Smooth muscle cell (in vitro differentiated cells): ENCODE results near the gene DHRS7B. TPM values are rescaled to one million over a fixed set of nuclear protein-coding genes. Genes with fewer than 3 reads are reported as not detected.

Experiments used
- DNase-seq: peaks from one replicate; lab custom pipeline; 2025; ENCODE audit not compliant: unreplicated experiment; lab: John Stamatoyannopoulos, UW
- H2AFZ ChIP-seq: fragments of 200-600 bp; sonication (generic); 2 replicates; pipeline ENCODE4 v1.6.0; 2016; ENCODE audit warnings: antibody characterized with exemption, low read depth, mild to moderate bottlenecking
- H3F3A ChIP-seq: fragments of 200-600 bp; sonication (generic); 2 replicates; pipeline ENCODE4 v1.6.0; 2017; ENCODE audit warnings: antibody characterized with exemption, low read depth
- H3K27ac ChIP-seq: fragments of 200-600 bp; sonication (generic); 2 replicates; pipeline ENCODE4 v1.5.1; 2016; ENCODE audit warnings: low read depth, mild to moderate bottlenecking
- H3K27me3 ChIP-seq: fragments of 200-600 bp; sonication (generic); 2 replicates; pipeline ENCODE4 v1.6.1; 2016; ENCODE audit warnings: low read depth, mild to moderate bottlenecking
- H3K36me3 ChIP-seq: fragments of 200-600 bp; sonication (generic); 2 replicates; pipeline ENCODE4 v1.5.1; 2016; ENCODE audit warnings: low read depth
- H3K4me1 ChIP-seq: fragments of 200-600 bp; sonication (generic); 2 replicates; pipeline ENCODE4 v1.5.1; 2016; ENCODE audit warnings: low read depth
- H3K4me2 ChIP-seq: fragments of 200-600 bp; sonication (generic); 2 replicates; pipeline ENCODE4 v1.6.0; 2016; ENCODE audit warnings: mild to moderate bottlenecking
- H3K4me3 ChIP-seq: fragments of 200-600 bp; sonication (generic); 2 replicates; pipeline ENCODE4 v1.5.1; 2016; ENCODE audit warnings: mild to moderate bottlenecking
- H3K79me2 ChIP-seq: fragments of 200-600 bp; sonication (generic); 2 replicates; pipeline ENCODE4 v1.6.0; 2016; ENCODE audit warnings: low read depth, mild to moderate bottlenecking
- H3K9ac ChIP-seq: fragments of 200-600 bp; sonication (generic); 2 replicates; pipeline ENCODE4 v1.6.0; 2016; ENCODE audit warnings: low read depth
- H3K9me3 ChIP-seq: fragments of 200-600 bp; sonication (generic); replicated peaks from 2 replicates; pipeline ENCODE4 v1.5.1; 2016; ENCODE audit warnings: low read depth
- H4K20me1 ChIP-seq: fragments of 200-600 bp; sonication (generic); 2 replicates; pipeline ENCODE4 v1.6.0; 2016; ENCODE audit warnings: low read depth
- CTCF ChIP-seq: fragments of 200-600 bp; sonication (generic); IDR thresholded peaks from 2 replicates; pipeline ENCODE4 v1.5.1; 2017; ENCODE audit warnings: borderline replicate concordance, mild to moderate bottlenecking, antibody characterized with exemption; ENCODE audit not compliant: insufficient read depth, poor library complexity, severe bottlenecking
- WGBS: methylation state at CpG from one replicate; pipeline ENCODE4 v1.1.7; 2016; ENCODE audit warnings: low lambda C conversion rate; 5-methylcytosine and 5-hydroxymethylcytosine counted together
- polyA plus RNA-seq: library from polyadenylated mRNA; unstranded; fragments of >200 nt; fragmentation: Nextera tagmentation; extraction: Ambion mirVana; gene quantifications from 2 replicates; pipeline ENCODE4 v1.2.1, GENCODE V29; 2016
- total RNA-seq: library from RNA; depleted of rRNA; stranded (reverse); fragments of >200 nt; gene quantifications from 2 replicates; pipeline ENCODE4 v1.2.3, GENCODE V29; 2014

The DHRS7B gene
- total and polyA plus RNA-seq, 2 experiments from 2014 or later = 30.0 to 32.5 TPM

GRCh38 chr17:21152731-21153130 is 26.0 kb downstream of the DHRS7B start:
- TF ChIP-seq CTCF = no peak
- Histone ChIP-seq H4K20me1 (no peaks in the 10 kb centered on the region), H3K79me2 (peaks cover 5% of the 10 kb centered on the region), H3F3A (no peaks in the 10 kb centered on the region), H3K36me3 (no peaks in the 10 kb centered on the region), H3K4me3 (no peak overlapping the region), H3K9me3 (peaks cover 8% of the 10 kb centered on the region), H3K9ac (no peak overlapping the region), H3K27me3 (no peaks in the 10 kb centered on the region), H3K4me2 (no peak overlapping the region), H2AFZ (no peak overlapping the region), H3K27ac (no peak overlapping the region), H3K4me1 (no peaks in the 10 kb centered on the region)
- 97% methylated on average over 1 of the region's 1 CpG for WGBS
- DNase-seq = no peak

GRCh38 chr17:21157586-21158370 is 31.0 kb downstream of the DHRS7B start:
- 91% methylated on average over 1 of the region's 1 CpG for WGBS
- no peaks in the 10 kb centered on the region for H3K27me3 ChIP-seq
- H3F3A ChIP-seq = no peaks in the 10 kb centered on the region
- no peak overlapping the region for H3K9ac ChIP-seq
- H3K36me3 ChIP-seq = no peaks in the 10 kb centered on the region
- no peak overlapping the region for H3K27ac ChIP-seq
- TF ChIP-seq CTCF = no peak
- H3K4me1 ChIP-seq = no peaks in the 10 kb centered on the region
- no peak overlapping the region for H3K4me3 ChIP-seq
- H3K9me3 ChIP-seq = peaks cover 4% of the 10 kb centered on the region
- H2AFZ ChIP-seq = no peak overlapping the region
- no peak overlapping the region for H3K4me2 ChIP-seq
- no peaks in the 10 kb centered on the region for H3K79me2 ChIP-seq
- no peak for DNase-seq
- H4K20me1 ChIP-seq = no peaks in the 10 kb centered on the region

GRCh38 chr17:21160401-21160800 is 33.6 kb downstream of the DHRS7B start:
- Histone ChIP-seq H3K79me2 (no peaks in the 10 kb centered on the region), H3K9ac (no peak overlapping the region), H3K4me2 (no peak overlapping the region), H3K27ac (no peak overlapping the region), H3K9me3 (no peaks in the 10 kb centered on the region), H4K20me1 (peaks cover 11% of the 10 kb centered on the region), H3K4me1 (no peaks in the 10 kb centered on the region), H3K4me3 (no peak overlapping the region), H3K27me3 (no peaks in the 10 kb centered on the region), H3K36me3 (no peaks in the 10 kb centered on the region), H2AFZ (no peak overlapping the region), H3F3A (no peaks in the 10 kb centered on the region)
- no peak for DNase-seq
- TF ChIP-seq CTCF = no peak
